Gastroesophageal sphincter (tissue), 4 donors: ENCODE measurements around the gene UBE2S. TPM values are rescaled to one million over a fixed set of nuclear protein-coding genes. Genes with fewer than 3 reads are reported as not detected.

Experiments used
- ATAC-seq: fragments of 150-250 bp; one replicate; pipeline ENCODE4 v1.9.1; 2016; ENCODE audit warnings: mild to moderate bottlenecking, moderate library complexity
- H3K27ac ChIP-seq, 4 donors: fragments of 200-600 bp; sonication (generic) in 3 of 4; 1 replicate in 3 of 4; 2 replicates in 1 of 4; pipeline ENCODE4 v1.5.1; 2016 to 2019
- H3K27me3 ChIP-seq: fragments of 200-600 bp; sonication (generic); one replicate; pipeline ENCODE4 v1.5.1; 2019
- H3K36me3 ChIP-seq, 2 donors: fragments of 200-600 bp; sonication (generic); one replicate each; pipeline ENCODE4 v1.5.1; 2019; ENCODE audit warnings: control low read depth in 1 of 2
- H3K4me1 ChIP-seq, 3 donors: fragments of 200-600 bp; sonication (generic); 1 replicate in 2 of 3; 2 replicates in 1 of 3; pipeline ENCODE4 v1.5.1; 2016 to 2019; ENCODE audit warnings: control low read depth in 2 of 3
- H3K4me3 ChIP-seq, 2 donors: fragments of 200-600 bp; sonication (generic); one replicate each; pipeline ENCODE4 v1.5.1; 2019; ENCODE audit warnings: mild to moderate bottlenecking in 1 of 2, moderate library complexity in 1 of 2
- H3K9me3 ChIP-seq, 3 donors: fragments of 200-600 bp; sonication (generic); one replicate each; pipeline ENCODE4 v1.5.1; 2017 to 2019; ENCODE audit warnings: control low read depth in 2 of 3
- CTCF ChIP-seq, 4 experiments: fragments of 200-600 bp in 2 of 4; fragments of 450-650 bp in 2 of 4; sonication (generic) in 1 of 4; IDR thresholded peaks; one replicate each; pipeline ENCODE4 v1.5.1; 2017 to 2019; ENCODE audit warnings: antibody characterized with exemption in 4 of 4, mild to moderate bottlenecking in 2 of 4, moderate library complexity in 2 of 4
- EP300 ChIP-seq: sonication (generic); formaldehyde crosslinking; IDR thresholded peaks from one replicate; pipeline ENCODE4 v1.6.1; 2017; ENCODE audit warnings: antibody characterized with exemption, mild to moderate bottlenecking
- POLR2A ChIP-seq, 2 donors: fragments of 450-650 bp; IDR thresholded peaks; one replicate each; pipeline ENCODE4 v1.6.1; 2017; ENCODE audit warnings: antibody characterized with exemption in 2 of 2, mild to moderate bottlenecking in 2 of 2, moderate library complexity in 1 of 2
- POLR2AphosphoS5 ChIP-seq: sonication (generic); formaldehyde crosslinking; IDR thresholded peaks from one replicate; pipeline ENCODE4 v1.6.1; 2017; ENCODE audit warnings: antibody characterized with exemption
- WGBS, 2 donors: methylation state at CpG; one replicate each; pipeline ENCODE4 v1.1.5; 2018; ENCODE audit warnings: low coverage in 1 of 2; 5-methylcytosine and 5-hydroxymethylcytosine counted together
- total RNA-seq, 4 donors: library from RNA; depleted of rRNA; stranded (reverse); fragments of >200 nt; gene quantifications; one replicate each; pipeline ENCODE4 v1.1.0, GENCODE V29; 2016

Gene UBE2S
- total RNA-seq, 4 donors from 2014 or later: 12.6 to 17.7 (median 15.4) TPM

GRCh38 chr19:55400281-55401087 is 7.1 kb downstream of the UBE2S start:
- Histone ChIP-seq H3K4me1 (peaks cover 0 to 2% (median 0%) of the 10 kb centered on the region in 3 donors), H3K27ac (no peak overlapping the region), H3K36me3 (peaks cover 0 to 60% of the 10 kb centered on the region in 2 donors), H3K27me3 (no peaks in the 10 kb centered on the region), H3K4me3 (no peak overlapping the region), H3K9me3 (no peaks in the 10 kb centered on the region)
- no peak for ATAC-seq
- TF ChIP-seq POLR2AphosphoS5 (no peak), EP300 (no peak), CTCF (IDR thresholded peaks at IDR 0.05) (no peak), POLR2A (IDR thresholded peaks at IDR 0.05) (no peak)
- WGBS, 2 donors: 83 to 85% methylated on average over 3 to 4 of the region's 14 CpGs

GRCh38 chr19:55398200-55398925 is 9.2 kb downstream of the UBE2S start:
- Histone ChIP-seq H3K4me3 (no peak overlapping the region), H3K9me3 (no peaks in the 10 kb centered on the region), H3K4me1 (no peaks in the 10 kb centered on the region), H3K27ac (no peak overlapping the region), H3K36me3 (peaks cover 0 to 40% of the 10 kb centered on the region in 2 donors), H3K27me3 (no peaks in the 10 kb centered on the region)
- no peak for TF ChIP-seq POLR2A (IDR thresholded peaks at IDR 0.05)
- TF ChIP-seq CTCF (IDR thresholded peaks at IDR 0.05): no peak
- no peak for TF ChIP-seq POLR2AphosphoS5
- TF ChIP-seq EP300: no peak
- ATAC-seq: no peak
- WGBS, 2 donors: 85 to 89% methylated on average over 11 to 12 of the region's 12 CpGs

- H3K27me3 ChIP-seq: no peaks in the 10 kb centered on the region
- H3K4me3 ChIP-seq: no peak overlapping the region
- no peaks in the 10 kb centered on the region for H3K9me3 ChIP-seq
- ATAC-seq: no peak
- no peak overlapping the region for H3K27ac ChIP-seq
- TF ChIP-seq POLR2A (IDR thresholded peaks at IDR 0.05): no peak
- no peak for TF ChIP-seq POLR2AphosphoS5
- no peak for TF ChIP-seq CTCF (IDR thresholded peaks at IDR 0.05)
- TF ChIP-seq EP300: no peak
- 64 to 65% methylated on average over 6 to 13 of the region's 18 CpGs for WGBS, 2 donors
- peaks cover 0 to 43% (median 12%) of the 10 kb centered on the region in 3 donors for H3K4me1 ChIP-seq
- peaks cover 0 to 41% of the 10 kb centered on the region in 2 donors for H3K36me3 ChIP-seq
These were observed 14.5 kb downstream of the UBE2S start for GRCh38 chr19:55392820-55393761.

- H3K27ac ChIP-seq: peak overlapping the region in 1 of 4 donors; percentile 23
- H3K27me3 ChIP-seq: no peaks in the 10 kb centered on the region
- H3K36me3 ChIP-seq: peaks cover 0 to 52% of the 10 kb centered on the region in 2 donors
- 53 to 69% methylated on average over 5 to 16 of the region's 18 CpGs for WGBS, 2 donors
- H3K9me3 ChIP-seq: no peaks in the 10 kb centered on the region
- no peak overlapping the region for H3K4me3 ChIP-seq
- peaks cover 0 to 54% (median 23%) of the 10 kb centered on the region in 3 donors for H3K4me1 ChIP-seq
- TF ChIP-seq POLR2AphosphoS5: no peak
- TF ChIP-seq POLR2A (IDR thresholded peaks at IDR 0.05): no peak
- TF ChIP-seq EP300: no peak
- no peak for TF ChIP-seq CTCF (IDR thresholded peaks at IDR 0.05)
- ATAC-seq: peak; percentile 63
These were observed 15.6 kb downstream of the UBE2S start for GRCh38 chr19:55391702-55392615.
